ENCODE measurements around the gene KANSL1.

DNA sequence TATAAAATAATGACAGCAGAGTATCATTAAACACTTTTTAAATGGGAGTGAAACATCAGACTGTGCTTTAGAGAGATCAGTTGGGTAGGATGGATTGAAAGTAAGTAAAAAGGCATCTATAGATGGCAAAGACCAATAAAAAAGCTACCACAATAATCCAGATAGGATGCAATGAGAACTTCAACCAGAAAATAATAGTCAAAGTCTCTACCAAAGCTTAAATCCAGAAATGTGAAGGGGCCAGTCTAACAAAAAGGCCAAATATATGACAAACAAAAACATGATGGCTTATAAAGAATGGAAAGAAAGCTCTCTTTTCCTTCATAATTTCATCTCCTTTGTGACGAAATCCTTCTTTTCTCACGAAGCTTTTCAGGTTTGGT, 12.3 kb downstream of the KANSL1 start:
- TF ChIP-seq POLR2A (IDR thresholded peaks at IDR 0.05) = no peak
- TF ChIP-seq, protein P1, sequence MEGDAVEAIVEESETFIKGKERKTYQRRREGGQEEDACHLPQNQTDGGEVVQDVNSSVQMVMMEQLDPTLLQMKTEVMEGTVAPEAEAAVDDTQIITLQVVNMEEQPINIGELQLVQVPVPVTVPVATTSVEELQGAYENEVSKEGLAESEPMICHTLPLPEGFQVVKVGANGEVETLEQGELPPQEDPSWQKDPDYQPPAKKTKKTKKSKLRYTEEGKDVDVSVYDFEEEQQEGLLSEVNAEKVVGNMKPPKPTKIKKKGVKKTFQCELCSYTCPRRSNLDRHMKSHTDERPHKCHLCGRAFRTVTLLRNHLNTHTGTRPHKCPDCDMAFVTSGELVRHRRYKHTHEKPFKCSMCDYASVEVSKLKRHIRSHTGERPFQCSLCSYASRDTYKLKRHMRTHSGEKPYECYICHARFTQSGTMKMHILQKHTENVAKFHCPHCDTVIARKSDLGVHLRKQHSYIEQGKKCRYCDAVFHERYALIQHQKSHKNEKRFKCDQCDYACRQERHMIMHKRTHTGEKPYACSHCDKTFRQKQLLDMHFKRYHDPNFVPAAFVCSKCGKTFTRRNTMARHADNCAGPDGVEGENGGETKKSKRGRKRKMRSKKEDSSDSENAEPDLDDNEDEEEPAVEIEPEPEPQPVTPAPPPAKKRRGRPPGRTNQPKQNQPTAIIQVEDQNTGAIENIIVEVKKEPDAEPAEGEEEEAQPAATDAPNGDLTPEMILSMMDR (IDR thresholded peaks at IDR 0.05) = no peak
